HG03469 (cell line): ENCODE data around the gene SPRR2D.
"Not testable (repeated sequence)": the region's sequence is repeated elsewhere in the genome, so short reads cannot be mapped to it uniquely, and the experiment has no call there.

Experiments
- ATAC-seq: cut with Tn5 transposase; IDR thresholded peaks from one replicate; pipeline ENCODE4 v1.9.1; 2021; ENCODE audit warnings: mild to moderate bottlenecking, moderate library complexity, moderate number of reproducible peaks; ENCODE audit not compliant: unreplicated experiment

Gene SPRR2D

GRCh38 chr1:153040950-153041631 is at the start of gene SPRR2D:
TSS of gene SPRR2D (minus strand) at chr1:153041120. CDS start at chr1:153040346, 774 bp downstream.
- no peak for ATAC-seq

- ATAC-seq: no peak
Observed at GRCh38 chr1:153087652-153088051, 46.7 kb upstream of the SPRR2D start.

GRCh38 chr1:153081736-153082135 is 40.8 kb upstream of the SPRR2D start:
- ATAC-seq: no peak

- no peak for ATAC-seq
Observed at GRCh38 chr1:153072806-153073726, 32.1 kb upstream of the SPRR2D start.

- ATAC-seq: no peak
Observed at GRCh38 chr1:153071511-153071910, 30.6 kb upstream of the SPRR2D start, which contains the start of gene SPRR2B. TSS of gene SPRR2B (minus strand) at chr1:153071611. CDS start at chr1:153070839, 772 bp downstream.

- ATAC-seq: no peak
Observed at GRCh38 chr1:153070243-153070642, 29.3 kb upstream of the SPRR2D start.

GRCh38 chr1:153058826-153059784 is 18.2 kb upstream of the SPRR2D start:
- no peak for ATAC-seq

- no peak for ATAC-seq
Observed at GRCh38 chr1:153058154-153058553, 17.2 kb upstream of the SPRR2D start.

- ATAC-seq: no peak
Observed at GRCh38 chr1:153057375-153057774, 16.5 kb upstream of the SPRR2D start, which contains the start of gene SPRR2A. TSS of gene SPRR2A (minus strand) at chr1:153057512. CDS start at chr1:153056735, 777 bp downstream.

- not testable (repeated sequence) for ATAC-seq
Observed at GRCh38 chr1:153056111-153056510, 15.2 kb upstream of the SPRR2D start.

GRCh38 chr1:153049211-153049610 is 8.3 kb upstream of the SPRR2D start:
- ATAC-seq: no peak

GRCh38 chr1:153035211-153035610 is 5.7 kb downstream of the SPRR2D start:
- no peak for ATAC-seq

- no peak for ATAC-seq
Observed at GRCh38 chr1:153032677-153033308, 8.1 kb downstream of the SPRR2D start.

GRCh38 chr1:153032073-153032472 is 8.8 kb downstream of the SPRR2D start:
- ATAC-seq: no peak

- ATAC-seq: no peak
Observed at GRCh38 chr1:153030895-153031294, 10.0 kb downstream of the SPRR2D start, which contains the start of gene SPRR1B. TSS of gene SPRR1B (plus strand) at chr1:153031203. CDS start at chr1:153032346, 1,143 bp downstream.

- ATAC-seq: no peak
Observed at GRCh38 chr1:153028766-153029165, 12.2 kb downstream of the SPRR2D start.

GRCh38 chr1:153025797-153026196 is 15.1 kb downstream of the SPRR2D start:
- ATAC-seq: no peak

GRCh38 chr1:153024413-153024812 is 16.5 kb downstream of the SPRR2D start:
- no peak for ATAC-seq

GRCh38 chr1:153023109-153023508 is 17.8 kb downstream of the SPRR2D start:
- no peak for ATAC-seq

- not testable (repeated sequence) for ATAC-seq
Observed at GRCh38 chr1:153022340-153022739, 18.6 kb downstream of the SPRR2D start.
